A673 (cell line): ENCODE data around the gene SCGB1C2.

Experiments
- CTCF ChIP-seq: fragments of 300-800, 200-600 bp; sonication (generic); conservative IDR thresholded peaks from 2 replicates; pipeline ENCODE4 v1.5.1; 2017; ENCODE audit warnings: low read depth, mild to moderate bottlenecking, antibody characterized with exemption, low read length, moderate library complexity, mixed read lengths
- EZH2 ChIP-seq: fragments of 200-600 bp; sonication (generic); IDR thresholded peaks from 2 replicates; pipeline ENCODE4 v1.6.1; 2017; ENCODE audit warnings: borderline replicate concordance, low read depth, mild to moderate bottlenecking, mixed read lengths, antibody characterized with exemption, low read length; ENCODE audit not compliant: poor library complexity, severe bottlenecking

- no peak for TF ChIP-seq CTCF
- no peak for TF ChIP-seq EZH2
Observed at GRCh38 chr17:146546-146945, 9.2 kb downstream of the SCGB1C2 start.
